Measurements from ENCODE around the gene RGMA.

RGMA gene

GRCh38 chr15:93037820-93038705 is 50.9 kb downstream of the RGMA start:
- no peak for DNase-seq (ENCODE audit: low read depth)
- no peak for TF ChIP-seq CTCF (conservative IDR thresholded peaks at IDR 0.05; ENCODE audit: low read depth, low read length)
- no peak overlapping the region for H3K4me3 ChIP-seq (ENCODE audit: low read length)

- peak; percentile 37 for TF ChIP-seq CTCF (conservative IDR thresholded peaks at IDR 0.05; ENCODE audit: low read depth, low read length)
- H3K4me3 ChIP-seq (ENCODE audit: low read length), result no peak overlapping the region
- DNase-seq (ENCODE audit: low read depth), result peak; percentile 17
These were observed 51.8 kb downstream of the RGMA start for GRCh38 chr15:93036951-93037819.

- no peak for DNase-seq (ENCODE audit: low read depth)
- TF ChIP-seq CTCF (conservative IDR thresholded peaks at IDR 0.05; ENCODE audit: low read depth, low read length), result peak; percentile 62
- H3K4me3 ChIP-seq (ENCODE audit: low read length), result no peak overlapping the region
These were observed 52.8 kb downstream of the RGMA start for GRCh38 chr15:93035953-93036810.

- TF ChIP-seq CTCF (conservative IDR thresholded peaks at IDR 0.05; ENCODE audit: low read depth, low read length), result no peak
- DNase-seq (ENCODE audit: low read depth), result no peak
- no peak overlapping the region for H3K4me3 ChIP-seq (ENCODE audit: low read length)
These were observed 53.7 kb downstream of the RGMA start for GRCh38 chr15:93035092-93035915.

GRCh38 chr15:93034512-93034911 is 54.5 kb downstream of the RGMA start:
- no peak overlapping the region for H3K4me3 ChIP-seq (ENCODE audit: low read length)
- DNase-seq (ENCODE audit: low read depth), result no peak
- TF ChIP-seq CTCF (conservative IDR thresholded peaks at IDR 0.05; ENCODE audit: low read depth, low read length), result no peak
